OCI-LY7 (cell line): ENCODE data around the gene ISG15. TPM values are rescaled to one million over a fixed set of nuclear protein-coding genes. Genes with fewer than 3 reads are reported as not detected.

ENCODE experiments used
- BruUV-seq: library from RNA; stranded (reverse); fragments of 400-500 nt; replicated peaks from 2 replicates; lab custom pipeline; 2021; lab: Mats Ljungman, UMichigan
- CTCF ChIA-PET: fragments of 300-600 bp; sonication (Branson Sonifier 250); formaldehyde crosslinking; loops from one replicate; lab custom pipeline; 2022; ENCODE audit warnings: antibody characterized with exemption; ENCODE audit not compliant: unreplicated experiment; lab: Charles Lee
- POLR2A ChIA-PET: fragments of 300-600 bp; sonication (Branson Sonifier 250); formaldehyde crosslinking; loops from one replicate; lab custom pipeline; 2022; ENCODE audit warnings: antibody characterized with exemption; lab: Charles Lee
- DNase-seq: peaks from one replicate; pipeline ENCODE4 v3.0.0-alpha.2; 2015; ENCODE audit warnings: low spot score
- H2AFZ ChIP-seq: fragments of 200-600 bp; sonication (generic), shearing (Covaris generic); 2 replicates; pipeline ENCODE4 v1.6.1; 2014; ENCODE audit warnings: mild to moderate bottlenecking, antibody characterized with exemption, low read length, moderate library complexity
- H3K27ac ChIP-seq: fragments of 200-600 bp; sonication (generic); 2 replicates; pipeline ENCODE4 v1.5.1; 2014; ENCODE audit warnings: mixed run types, low read depth, mild to moderate bottlenecking, moderate library complexity, low read length, inconsistent platforms; ENCODE audit not compliant: poor library complexity, severe bottlenecking
- H3K36me3 ChIP-seq: fragments of 200-600 bp; sonication (generic); 2 replicates; pipeline ENCODE4 v1.6.1; 2014; ENCODE audit warnings: mild to moderate bottlenecking, antibody characterized with exemption, low read length, moderate library complexity, mixed read lengths; ENCODE audit not compliant: insufficient read depth
- H3K4me1 ChIP-seq: fragments of 200-600 bp; sonication (generic); 2 replicates; pipeline ENCODE4 v1.5.1; 2014; ENCODE audit warnings: mild to moderate bottlenecking, low read length; ENCODE audit not compliant: insufficient read depth, poor library complexity, severe bottlenecking
- H3K4me2 ChIP-seq: fragments of 200-600 bp; sonication (generic); 2 replicates; pipeline ENCODE4 v1.6.1; 2014; ENCODE audit warnings: mild to moderate bottlenecking, low read length
- H3K4me3 ChIP-seq: fragments of 200-600 bp; sonication (generic); 2 replicates; pipeline ENCODE4 v1.5.1; 2014; ENCODE audit warnings: mild to moderate bottlenecking, low read depth, low read length; ENCODE audit not compliant: poor library complexity, severe bottlenecking
- H3K79me2 ChIP-seq: fragments of 200-600 bp; sonication (generic); 2 replicates; pipeline ENCODE4 v1.6.1; 2016; ENCODE audit warnings: low read depth, mild to moderate bottlenecking, low read length, moderate library complexity, mixed read lengths; ENCODE audit not compliant: insufficient read depth
- H3K9me2 ChIP-seq: fragments of 200-600 bp; sonication (generic); 2 replicates; pipeline ENCODE4 v1.6.1; 2016; ENCODE audit warnings: mild to moderate bottlenecking, low read length, mixed read lengths; ENCODE audit not compliant: insufficient read depth
- H3K9me3 ChIP-seq: fragments of 200-600 bp; sonication (generic); 2 replicates; pipeline ENCODE4 v1.6.1; 2014; ENCODE audit warnings: mild to moderate bottlenecking, mixed run types, low read length, mixed read lengths
- H4K20me1 ChIP-seq: fragments of 200-600 bp; sonication (generic); 2 replicates; pipeline ENCODE4 v1.6.1; 2014; ENCODE audit warnings: mild to moderate bottlenecking, antibody characterized with exemption, low read length, moderate library complexity, mixed read lengths; ENCODE audit not compliant: insufficient read depth
- CTCF ChIP-seq: fragments of 200-600 bp; sonication (generic); conservative IDR thresholded peaks from 2 replicates; pipeline ENCODE4 v1.5.1; 2014; ENCODE audit warnings: mild to moderate bottlenecking, antibody characterized with exemption, low read length, moderate library complexity, mixed read lengths
- EZH2phosphoT487 ChIP-seq: fragments of 200-600 bp; sonication (generic); IDR thresholded peaks from 2 replicates; pipeline ENCODE4 v1.6.1; 2018; ENCODE audit warnings: low read depth, borderline replicate concordance, mild to moderate bottlenecking, mixed run types, antibody characterized with exemption, low read length, moderate library complexity, mixed read lengths
- intact Hi-C: fragments of 100-400 bp; cut with micrococcal nuclease; formaldehyde crosslinking; loops from one replicate; pipeline ENCODE4 v1.10.0; 2022; ENCODE audit not compliant: unreplicated experiment
- total RNA-seq, 2 experiments: library from RNA; depleted of rRNA in 1 of 2; stranded (reverse); fragments of >200 nt in 1 of 2; shearing (Covaris generic) in 1 of 2; gene quantifications; 2 replicates each; pipeline ENCODE4 v1.2.3, GENCODE V29; 2014 to 2022

ISG15 gene
- total RNA-seq, 2 experiments from 2014 or later = 65.4 to 110 TPM

DNA sequence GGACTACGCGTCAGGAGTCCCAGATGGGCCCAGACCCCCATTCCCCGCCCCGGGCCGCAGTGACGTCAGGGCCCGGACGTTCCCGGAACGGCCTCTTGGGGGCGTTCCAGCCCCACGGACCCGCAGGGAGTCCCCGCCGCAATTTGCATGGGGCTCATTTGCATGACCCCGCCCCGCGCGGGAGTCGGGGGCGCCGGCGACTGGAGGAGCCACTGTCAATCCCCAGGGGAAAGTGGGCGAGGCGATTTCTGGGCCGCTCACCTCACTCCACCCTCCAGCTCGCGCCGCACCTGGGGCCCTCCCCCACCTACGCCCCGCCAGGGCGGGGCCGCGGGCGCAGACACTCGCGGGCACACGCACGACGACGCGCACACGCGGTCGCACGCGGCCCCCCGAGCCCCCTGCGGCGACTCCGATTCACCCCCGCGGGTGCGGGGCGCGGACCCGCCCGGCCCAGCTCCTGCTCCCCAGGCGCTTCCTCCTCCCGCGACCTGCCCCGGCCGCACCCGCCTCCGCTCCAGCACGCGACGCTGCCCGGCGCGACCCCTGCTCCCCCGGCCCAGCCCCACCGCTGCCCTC is 19.8 kb downstream of the ISG15 start:
- Histone ChIP-seq H3K9me3 (no peaks in the 10 kb centered on the region), H4K20me1 (no peaks in the 10 kb centered on the region), H3K4me1 (peaks cover 26% of the 10 kb centered on the region), H3K4me2 (peak overlapping the region; percentile 60), H3K4me3 (peak overlapping the region; percentile 62), H3K36me3 (no peaks in the 10 kb centered on the region), H3K79me2 (no peaks in the 10 kb centered on the region), H3K27ac (no peak overlapping the region), H3K9me2 (no peaks in the 10 kb centered on the region), H2AFZ (no peak overlapping the region)
- ChIA-PET CTCF (interaction anchor here (0.7 kb wide), 1 partner anchor 31 kb away, joined by 5 read pairs; no protein-coding TSS in a partner anchor), POLR2A (no interaction called here)
- TF ChIP-seq CTCF (peak; percentile 83), EZH2phosphoT487 (no peak)
- DNase-seq = peak; percentile 97
- BruUV-seq = no TSS peak
- intact Hi-C loops = loop anchor here (1.0 to 10.0 kb wide), 7 partner anchors 14 to 274 kb away; partner anchors contain the start of genes ACAP3, B3GALT6, C1orf159 and PERM1

DNA sequence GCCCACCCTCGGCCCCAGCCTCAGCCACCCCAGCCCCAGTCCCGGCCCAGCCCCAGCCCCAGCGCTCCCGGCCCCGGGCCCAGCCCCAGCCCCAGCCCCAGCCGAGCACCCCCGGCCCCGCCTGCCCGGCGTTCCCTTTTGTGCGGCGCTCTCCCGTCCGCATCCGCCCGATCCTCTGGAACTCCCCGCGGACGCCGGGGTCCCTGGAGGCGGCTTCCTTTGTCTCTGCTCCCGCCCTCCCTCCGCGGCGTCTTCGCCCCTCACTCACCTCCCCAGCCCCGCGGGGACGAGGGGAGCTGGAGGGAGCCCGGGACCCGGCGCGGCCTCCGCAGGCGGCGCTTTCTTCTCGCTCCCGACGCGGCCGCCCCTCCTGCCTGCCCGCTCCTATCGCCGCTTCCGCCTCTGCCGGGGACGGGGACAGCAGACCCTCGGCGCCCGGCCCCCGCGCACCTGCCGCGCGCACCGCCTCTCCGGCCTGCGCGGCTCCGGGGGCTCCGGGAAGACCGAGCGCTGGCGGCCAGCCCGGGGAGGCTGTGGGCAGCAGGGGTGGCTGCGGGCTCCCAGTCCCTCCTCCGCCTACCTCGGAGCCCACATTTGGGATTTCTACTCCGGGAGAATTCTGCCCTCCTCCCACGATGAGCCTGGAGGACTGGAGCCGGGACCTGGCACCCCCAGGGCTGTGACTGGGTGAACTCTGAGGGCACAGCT is 20.6 kb downstream of the ISG15 start:
- no peak for TF ChIP-seq EZH2phosphoT487
- TF ChIP-seq CTCF = no peak
- intact Hi-C loops = loop anchor here (1.0 to 10.0 kb wide), 7 partner anchors 15 to 273 kb away; partner anchors contain the start of genes ACAP3, B3GALT6, C1orf159 and PERM1
- Histone ChIP-seq H3K4me3 (no peak overlapping the region), H3K79me2 (no peaks in the 10 kb centered on the region), H3K4me1 (peaks cover 28% of the 10 kb centered on the region), H2AFZ (no peak overlapping the region), H3K36me3 (no peaks in the 10 kb centered on the region), H3K27ac (no peak overlapping the region), H3K9me3 (no peaks in the 10 kb centered on the region), H3K4me2 (peak overlapping the region; percentile 60; the same call in 1 of the 2 replicates), H4K20me1 (no peaks in the 10 kb centered on the region), H3K9me2 (no peaks in the 10 kb centered on the region)
- ChIA-PET POLR2A (no interaction called here), CTCF (no interaction called here)
- DNase-seq = no peak
- no TSS peak for BruUV-seq

- Histone ChIP-seq H3K4me1 (peaks cover 30% of the 10 kb centered on the region), H3K36me3 (no peaks in the 10 kb centered on the region), H3K27ac (no peak overlapping the region), H3K9me2 (no peaks in the 10 kb centered on the region), H4K20me1 (no peaks in the 10 kb centered on the region), H3K4me2 (no peak overlapping the region), H2AFZ (no peak overlapping the region), H3K9me3 (no peaks in the 10 kb centered on the region), H3K4me3 (no peak overlapping the region), H3K79me2 (no peaks in the 10 kb centered on the region)
- no TSS peak for BruUV-seq
- TF ChIP-seq CTCF (no peak), EZH2phosphoT487 (no peak)
- intact Hi-C loops = loop anchor here (5.0 to 10.0 kb wide), 3 partner anchors 50 to 273 kb away; partner anchors contain the start of genes ACAP3, B3GALT6, PERM1 and PUSL1
- POLR2A ChIA-PET = no interaction called here
- CTCF ChIA-PET = no interaction called here
- DNase-seq = no peak
Observed at GRCh38 chr1:1034439-1034781, 21.1 kb downstream of the ISG15 start.
